ENCODE measurements around the gene DBNDD2. TPM values are rescaled to one million over a fixed set of nuclear protein-coding genes. Genes with fewer than 3 reads are reported as not detected.

Gene DBNDD2
- total RNA-seq, 1 donor = 6.6 TPM

GRCh38 chr20:45448270-45448669 is 40.2 kb downstream of the DBNDD2 start:
- Histone ChIP-seq H3K4me3 (ENCODE audit: low read length) (no peak overlapping the region), H3K9me3 (ENCODE audit: low read depth, low read length) (no peaks in the 10 kb centered on the region), H3K4me1 (ENCODE audit: insufficient read depth, low read length) (peaks cover 29% of the 10 kb centered on the region), H3K27me3 (ENCODE audit: insufficient read depth, low read length) (no peaks in the 10 kb centered on the region)

- Histone ChIP-seq H3K4me3 (ENCODE audit: low read length) (no peak overlapping the region), H3K4me1 (ENCODE audit: insufficient read depth, low read length) (peaks cover 26% of the 10 kb centered on the region), H3K27me3 (ENCODE audit: insufficient read depth, low read length) (no peaks in the 10 kb centered on the region), H3K9me3 (ENCODE audit: low read depth, low read length) (no peaks in the 10 kb centered on the region)
These were observed 41.4 kb downstream of the DBNDD2 start for GRCh38 chr20:45449528-45449927.

- Histone ChIP-seq H3K4me1 (ENCODE audit: insufficient read depth, low read length) (peaks cover 25% of the 10 kb centered on the region), H3K9me3 (ENCODE audit: low read depth, low read length) (no peaks in the 10 kb centered on the region), H3K4me3 (ENCODE audit: low read length) (no peak overlapping the region), H3K27me3 (ENCODE audit: insufficient read depth, low read length) (no peaks in the 10 kb centered on the region)
These were observed 42.2 kb downstream of the DBNDD2 start for GRCh38 chr20:45450097-45450818.

GRCh38 chr20:45452238-45452637 is 44.1 kb downstream of the DBNDD2 start:
- Histone ChIP-seq H3K9me3 (ENCODE audit: low read depth, low read length) (no peaks in the 10 kb centered on the region), H3K4me1 (ENCODE audit: insufficient read depth, low read length) (peaks cover 25% of the 10 kb centered on the region), H3K4me3 (ENCODE audit: low read length) (no peak overlapping the region), H3K27me3 (ENCODE audit: insufficient read depth, low read length) (no peaks in the 10 kb centered on the region)

GRCh38 chr20:45452772-45453691 is 44.9 kb downstream of the DBNDD2 start:
- H3K4me3 ChIP-seq (ENCODE audit: low read length) = no peak overlapping the region

GRCh38 chr20:45456632-45457031 is 48.5 kb downstream of the DBNDD2 start:
- H3K4me3 ChIP-seq (ENCODE audit: low read length) = no peak overlapping the region
- peaks cover 21% of the 10 kb centered on the region for H3K4me1 ChIP-seq (ENCODE audit: insufficient read depth, low read length)
- H3K27me3 ChIP-seq (ENCODE audit: insufficient read depth, low read length) = no peaks in the 10 kb centered on the region

More at GRCh38 chr20:45452772-45453691, 44.9 kb downstream of the DBNDD2 start:
- H3K4me1 ChIP-seq (ENCODE audit: insufficient read depth, low read length) = peaks cover 25% of the 10 kb centered on the region
- H3K9me3 ChIP-seq (ENCODE audit: low read depth, low read length) = no peaks in the 10 kb centered on the region
- no peaks in the 10 kb centered on the region for H3K27me3 ChIP-seq (ENCODE audit: insufficient read depth, low read length)

GRCh38 chr20:45459606-45460005 is 51.5 kb downstream of the DBNDD2 start:
- H3K27me3 ChIP-seq (ENCODE audit: insufficient read depth, low read length) = no peaks in the 10 kb centered on the region
- no peak overlapping the region for H3K4me3 ChIP-seq (ENCODE audit: low read length)
- H3K9me3 ChIP-seq (ENCODE audit: low read depth, low read length) = no peaks in the 10 kb centered on the region
- H3K4me1 ChIP-seq (ENCODE audit: insufficient read depth, low read length) = no peaks in the 10 kb centered on the region

More at GRCh38 chr20:45456632-45457031, 48.5 kb downstream of the DBNDD2 start:
- H3K9me3 ChIP-seq (ENCODE audit: low read depth, low read length) = no peaks in the 10 kb centered on the region

Other genes with a start within 250 kb of the DBNDD2 start
- not detected for gene PI3, start 233.4 kb upstream of the DBNDD2 start, total RNA-seq
- gene SEMG1, start 201.3 kb upstream of the DBNDD2 start, total RNA-seq = not detected
- not detected for gene SEMG2, start 186.9 kb upstream of the DBNDD2 start, total RNA-seq
- 0.63 TPM for gene SLPI, start 153.7 kb upstream of the DBNDD2 start, total RNA-seq
- gene RBPJL, start 101.4 kb upstream of the DBNDD2 start, total RNA-seq = not detected
- gene MATN4, start 100.0 kb upstream of the DBNDD2 start, total RNA-seq = not detected
- 17.1 TPM for gene SDC4, start 59.9 kb upstream of the DBNDD2 start, total RNA-seq
- gene SYS1, start 45.1 kb upstream of the DBNDD2 start, total RNA-seq = 63.8 TPM
- under 0.01 TPM for gene TP53TG5, start 30.0 kb upstream of the DBNDD2 start, total RNA-seq
- gene PIGT, start 7.9 kb downstream of the DBNDD2 start, total RNA-seq = 57.9 TPM
- not detected for gene WFDC2, start 61.5 kb downstream of the DBNDD2 start, total RNA-seq
- not detected for gene SPINT3, start 107.3 kb downstream of the DBNDD2 start, total RNA-seq
- not detected for gene WFDC6, start 131.2 kb downstream of the DBNDD2 start, total RNA-seq
- not detected for gene EPPIN, start 139.1 kb downstream of the DBNDD2 start, total RNA-seq
- gene WFDC8, start 171.0 kb downstream of the DBNDD2 start, total RNA-seq = not detected
- not detected for gene WFDC10A, start 221.4 kb downstream of the DBNDD2 start, total RNA-seq
- gene WFDC9, start 223.0 kb downstream of the DBNDD2 start, total RNA-seq = not detected